Measurements from ENCODE around the gene ARL9. TPM values are rescaled to one million over a fixed set of nuclear protein-coding genes. Genes with fewer than 3 reads are reported as not detected.

Gene ARL9
- total and polyA plus RNA-seq, 9 of the 15 experiments (the other 6 are each of a cell fraction or from before 2014, with no cell fraction given) = 0.10 to 0.15 (median 0.11) TPM; not detected in 6

DNA sequence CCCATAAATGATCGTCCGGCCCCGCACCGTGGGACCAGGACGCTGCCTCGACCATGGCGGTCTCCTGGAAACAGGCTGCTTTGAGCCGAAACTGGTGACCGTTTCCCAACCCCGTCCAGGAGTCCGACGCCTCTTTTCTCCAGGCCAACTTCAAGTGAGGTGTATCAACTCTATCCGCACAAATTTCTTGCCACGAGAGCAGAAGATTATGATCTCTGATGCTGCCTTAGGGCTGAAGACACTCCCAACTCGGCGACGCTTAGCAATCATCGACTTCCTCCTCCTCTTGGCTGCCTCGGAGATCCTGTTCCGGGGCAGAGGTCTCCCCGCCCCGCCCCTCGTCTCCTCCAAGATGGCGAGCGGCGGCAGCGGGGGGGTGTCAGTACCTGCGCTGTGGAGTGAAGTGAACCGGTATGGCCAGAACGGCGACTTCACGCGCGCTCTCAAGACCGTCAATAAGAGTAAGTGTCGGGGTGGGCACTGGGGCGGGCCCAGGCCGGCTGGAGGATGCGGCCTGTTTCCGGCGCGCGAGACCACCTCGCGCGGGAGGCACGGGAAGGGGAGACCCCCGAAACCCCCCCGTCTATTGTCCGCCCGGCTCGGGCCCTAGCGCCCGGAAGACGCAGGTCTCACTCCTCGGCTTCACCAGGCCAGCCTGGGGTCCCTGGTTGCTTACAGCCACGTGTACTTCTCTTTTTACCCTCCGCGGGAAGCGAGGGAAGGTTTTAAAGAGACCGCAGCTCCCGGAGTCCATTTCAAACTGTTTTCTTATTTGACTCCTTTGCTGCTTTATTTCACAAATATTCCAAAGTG lies 38.1 kb upstream of the ARL9 start, which contains the start of gene SRP72 (continued):
- TF ChIP-seq, protein P1, sequence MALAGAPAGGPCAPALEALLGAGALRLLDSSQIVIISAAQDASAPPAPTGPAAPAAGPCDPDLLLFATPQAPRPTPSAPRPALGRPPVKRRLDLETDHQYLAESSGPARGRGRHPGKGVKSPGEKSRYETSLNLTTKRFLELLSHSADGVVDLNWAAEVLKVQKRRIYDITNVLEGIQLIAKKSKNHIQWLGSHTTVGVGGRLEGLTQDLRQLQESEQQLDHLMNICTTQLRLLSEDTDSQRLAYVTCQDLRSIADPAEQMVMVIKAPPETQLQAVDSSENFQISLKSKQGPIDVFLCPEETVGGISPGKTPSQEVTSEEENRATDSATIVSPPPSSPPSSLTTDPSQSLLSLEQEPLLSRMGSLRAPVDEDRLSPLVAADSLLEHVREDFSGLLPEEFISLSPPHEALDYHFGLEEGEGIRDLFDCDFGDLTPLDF (CRISPR knock-in tag; IDR thresholded peaks at IDR 0.05) = peak; percentile 66; the same call in 1 of the 2 replicates
- TF ChIP-seq BRD4 (IDR thresholded peaks at IDR 0.05) (peak; percentile 88), CBX8 (IDR thresholded peaks at IDR 0.05; ENCODE audit: borderline replicate concordance, extremely low read depth, low read depth, low read length, poor library complexity, severe bottlenecking) (no peak), GTF2E2 (tag; IDR thresholded peaks at IDR 0.05) (peak; percentile 91; the same call in 1 of the 2 replicates), ZNF274 (IDR thresholded peaks at IDR 0.05; ENCODE audit: borderline replicate concordance, low read depth, low read length) (no peak), FOXP1 (CRISPR knock-in tag; IDR thresholded peaks at IDR 0.05) (0 out of 2 replicates have a peak, but pooled peaks have one; percentile 18), CSDE1 (IDR thresholded peaks at IDR 0.05) (peak in 1 of 2 experiments; percentile 54; a peak in 1 of 4 replicates), ZNF583 (CRISPR knock-in tag; IDR thresholded peaks at IDR 0.05) (no peak), TAF9B (IDR thresholded peaks at IDR 0.05; ENCODE audit: partially characterized antibody) (peak; percentile 88), NCOA4 (IDR thresholded peaks at IDR 0.05; ENCODE audit: partially characterized antibody) (no peak), POLR2AphosphoS5 (IDR thresholded peaks at IDR 0.05; ENCODE audit: control insufficient read depth, insufficient read depth, low read depth, low read length) (peak; percentile 96), SIX5 (IDR thresholded peaks at IDR 0.05; ENCODE audit: borderline replicate concordance in 1 of 2, insufficient read depth in 1 of 2, low read depth in 1 of 2, low read length in 2 of 2) (0 out of 4 replicates have a peak, but pooled peaks of 1 of the 2 experiments have one; percentile 11), PHB (CRISPR knock-in tag; IDR thresholded peaks at IDR 0.05) (no peak; the same call in 1 of the 2 replicates)
- TF ChIP-seq, protein P2, sequence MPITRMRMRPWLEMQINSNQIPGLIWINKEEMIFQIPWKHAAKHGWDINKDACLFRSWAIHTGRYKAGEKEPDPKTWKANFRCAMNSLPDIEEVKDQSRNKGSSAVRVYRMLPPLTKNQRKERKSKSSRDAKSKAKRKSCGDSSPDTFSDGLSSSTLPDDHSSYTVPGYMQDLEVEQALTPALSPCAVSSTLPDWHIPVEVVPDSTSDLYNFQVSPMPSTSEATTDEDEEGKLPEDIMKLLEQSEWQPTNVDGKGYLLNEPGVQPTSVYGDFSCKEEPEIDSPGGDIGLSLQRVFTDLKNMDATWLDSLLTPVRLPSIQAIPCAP (CRISPR knock-in tag; IDR thresholded peaks at IDR 0.05; ENCODE audit: borderline replicate concordance) = no peak
- TF ChIP-seq, protein P3, sequence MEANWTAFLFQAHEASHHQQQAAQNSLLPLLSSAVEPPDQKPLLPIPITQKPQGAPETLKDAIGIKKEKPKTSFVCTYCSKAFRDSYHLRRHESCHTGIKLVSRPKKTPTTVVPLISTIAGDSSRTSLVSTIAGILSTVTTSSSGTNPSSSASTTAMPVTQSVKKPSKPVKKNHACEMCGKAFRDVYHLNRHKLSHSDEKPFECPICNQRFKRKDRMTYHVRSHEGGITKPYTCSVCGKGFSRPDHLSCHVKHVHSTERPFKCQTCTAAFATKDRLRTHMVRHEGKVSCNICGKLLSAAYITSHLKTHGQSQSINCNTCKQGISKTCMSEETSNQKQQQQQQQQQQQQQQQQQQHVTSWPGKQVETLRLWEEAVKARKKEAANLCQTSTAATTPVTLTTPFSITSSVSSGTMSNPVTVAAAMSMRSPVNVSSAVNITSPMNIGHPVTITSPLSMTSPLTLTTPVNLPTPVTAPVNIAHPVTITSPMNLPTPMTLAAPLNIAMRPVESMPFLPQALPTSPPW (CRISPR knock-in tag; IDR thresholded peaks at IDR 0.05) = peak; percentile 92
- TF ChIP-seq, protein P4, sequence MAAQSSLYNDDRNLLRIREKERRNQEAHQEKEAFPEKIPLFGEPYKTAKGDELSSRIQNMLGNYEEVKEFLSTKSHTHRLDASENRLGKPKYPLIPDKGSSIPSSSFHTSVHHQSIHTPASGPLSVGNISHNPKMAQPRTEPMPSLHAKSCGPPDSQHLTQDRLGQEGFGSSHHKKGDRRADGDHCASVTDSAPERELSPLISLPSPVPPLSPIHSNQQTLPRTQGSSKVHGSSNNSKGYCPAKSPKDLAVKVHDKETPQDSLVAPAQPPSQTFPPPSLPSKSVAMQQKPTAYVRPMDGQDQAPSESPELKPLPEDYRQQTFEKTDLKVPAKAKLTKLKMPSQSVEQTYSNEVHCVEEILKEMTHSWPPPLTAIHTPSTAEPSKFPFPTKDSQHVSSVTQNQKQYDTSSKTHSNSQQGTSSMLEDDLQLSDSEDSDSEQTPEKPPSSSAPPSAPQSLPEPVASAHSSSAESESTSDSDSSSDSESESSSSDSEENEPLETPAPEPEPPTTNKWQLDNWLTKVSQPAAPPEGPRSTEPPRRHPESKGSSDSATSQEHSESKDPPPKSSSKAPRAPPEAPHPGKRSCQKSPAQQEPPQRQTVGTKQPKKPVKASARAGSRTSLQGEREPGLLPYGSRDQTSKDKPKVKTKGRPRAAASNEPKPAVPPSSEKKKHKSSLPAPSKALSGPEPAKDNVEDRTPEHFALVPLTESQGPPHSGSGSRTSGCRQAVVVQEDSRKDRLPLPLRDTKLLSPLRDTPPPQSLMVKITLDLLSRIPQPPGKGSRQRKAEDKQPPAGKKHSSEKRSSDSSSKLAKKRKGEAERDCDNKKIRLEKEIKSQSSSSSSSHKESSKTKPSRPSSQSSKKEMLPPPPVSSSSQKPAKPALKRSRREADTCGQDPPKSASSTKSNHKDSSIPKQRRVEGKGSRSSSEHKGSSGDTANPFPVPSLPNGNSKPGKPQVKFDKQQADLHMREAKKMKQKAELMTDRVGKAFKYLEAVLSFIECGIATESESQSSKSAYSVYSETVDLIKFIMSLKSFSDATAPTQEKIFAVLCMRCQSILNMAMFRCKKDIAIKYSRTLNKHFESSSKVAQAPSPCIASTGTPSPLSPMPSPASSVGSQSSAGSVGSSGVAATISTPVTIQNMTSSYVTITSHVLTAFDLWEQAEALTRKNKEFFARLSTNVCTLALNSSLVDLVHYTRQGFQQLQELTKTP (IDR thresholded peaks at IDR 0.05; ENCODE audit: low read depth in 1 of 2, partially characterized antibody in 2 of 2) = peak in 1 of 2 experiments; percentile 74

Data from K562 (cell line).